HCT116 (cell line): ENCODE results near the gene OXER1.

Source experiments
- EZH2 ChIP-seq: fragments of 200-600 bp; sonication (generic); IDR thresholded peaks from 2 replicates; pipeline ENCODE4 v1.6.1; 2017; ENCODE audit warnings: antibody characterized with exemption, mixed run types
- POLR2AphosphoS5 ChIP-seq: IDR thresholded peaks from 2 replicates; pipeline ENCODE4 v1.6.1; 2011; ENCODE audit warnings: mild to moderate bottlenecking, low read depth, low read length, moderate library complexity

DNA sequence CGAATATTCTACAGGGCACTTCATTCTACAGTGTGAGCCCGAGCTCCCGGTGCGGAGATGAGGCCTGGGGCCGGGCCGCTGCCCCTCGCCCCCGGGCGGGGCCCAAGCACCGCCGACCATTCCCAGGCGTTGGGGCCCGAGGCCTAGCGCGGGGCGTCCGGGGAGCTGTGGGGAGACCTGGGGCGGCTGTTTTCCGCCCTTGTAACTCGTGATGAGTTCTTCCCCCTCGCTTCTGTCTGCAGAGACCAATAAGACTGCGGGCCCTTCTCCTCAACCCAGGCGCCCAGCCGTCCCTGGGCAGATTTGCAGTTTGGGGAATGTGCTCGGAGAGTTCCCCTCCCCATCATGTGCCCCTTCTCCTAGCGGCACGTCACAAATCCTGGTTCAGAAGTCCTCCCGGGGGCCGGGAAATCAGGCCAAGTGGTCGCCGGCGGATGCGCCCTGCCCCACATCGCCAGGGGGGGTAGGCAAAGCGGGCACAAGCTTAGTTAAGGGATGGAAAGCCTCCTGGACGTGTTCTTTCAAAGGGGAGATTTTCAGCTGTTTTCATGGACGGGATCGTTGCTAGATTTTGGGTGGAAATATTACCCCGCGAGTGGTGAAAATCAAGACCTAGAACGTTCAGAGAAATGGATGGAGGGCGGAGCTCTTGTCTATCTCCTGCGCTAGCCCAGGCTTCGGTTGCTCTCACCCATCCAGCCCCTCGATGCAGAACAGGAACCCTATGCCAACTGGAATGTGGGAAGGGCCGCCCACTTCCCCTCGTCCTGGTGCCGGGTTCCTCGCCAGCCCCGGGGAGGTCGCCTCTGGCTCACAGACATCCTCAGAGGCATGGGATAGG lies 47.3 kb upstream of the OXER1 start:
- TF ChIP-seq POLR2AphosphoS5, result no peak
- no peak for TF ChIP-seq EZH2
